ENCODE data around the gene ADD1.

Gene ADD1

GRCh38 chr4:2804449-2804972 is 39.1 kb upstream of the ADD1 start:
- no peak for DNase-seq (ENCODE audit: low read depth, low spot score)
- H3K27ac ChIP-seq: no peak overlapping the region

GRCh38 chr4:2804973-2805501 is 38.6 kb upstream of the ADD1 start:
- H3K27ac ChIP-seq: no peak overlapping the region

GRCh38 chr4:2805712-2806389 is 37.8 kb upstream of the ADD1 start:
- DNase-seq (ENCODE audit: low read depth, low spot score): no peak
- no peak overlapping the region for H3K27ac ChIP-seq

More at GRCh38 chr4:2804973-2805501, 38.6 kb upstream of the ADD1 start:
- no peak for DNase-seq (ENCODE audit: low read depth, low spot score)

- no peak overlapping the region for H3K27ac ChIP-seq
- DNase-seq (ENCODE audit: low read depth, low spot score): no peak
Observed at GRCh38 chr4:2806390-2807355, 37.0 kb upstream of the ADD1 start.

DNA sequence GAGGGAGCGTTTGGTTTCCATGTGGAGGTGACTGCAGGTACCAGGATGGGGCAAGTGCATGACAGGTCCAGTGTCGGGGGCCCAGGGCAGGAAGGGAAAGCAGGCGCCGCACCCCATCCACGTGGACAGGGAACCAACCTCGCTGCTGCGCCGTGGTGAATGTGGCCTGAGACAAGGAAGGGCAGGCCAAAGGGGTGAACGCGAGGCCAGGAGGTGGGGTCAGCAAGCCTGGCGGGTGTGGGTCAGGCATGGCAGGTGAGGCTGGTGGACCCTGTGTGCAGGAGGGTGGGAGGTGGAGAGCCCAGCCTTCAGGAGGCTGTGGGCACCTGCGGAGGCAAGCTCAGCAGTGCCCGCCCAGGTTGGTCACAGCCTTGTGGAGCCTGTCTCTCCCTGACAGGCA is 36.1 kb upstream of the ADD1 start:
- H3K27ac ChIP-seq: no peak overlapping the region
- no peak for DNase-seq (ENCODE audit: low read depth, low spot score)

- no peak for DNase-seq (ENCODE audit: low read depth, low spot score)
- no peak overlapping the region for H3K27ac ChIP-seq
Observed at GRCh38 chr4:2808001-2808400, 35.6 kb upstream of the ADD1 start.

DNA sequence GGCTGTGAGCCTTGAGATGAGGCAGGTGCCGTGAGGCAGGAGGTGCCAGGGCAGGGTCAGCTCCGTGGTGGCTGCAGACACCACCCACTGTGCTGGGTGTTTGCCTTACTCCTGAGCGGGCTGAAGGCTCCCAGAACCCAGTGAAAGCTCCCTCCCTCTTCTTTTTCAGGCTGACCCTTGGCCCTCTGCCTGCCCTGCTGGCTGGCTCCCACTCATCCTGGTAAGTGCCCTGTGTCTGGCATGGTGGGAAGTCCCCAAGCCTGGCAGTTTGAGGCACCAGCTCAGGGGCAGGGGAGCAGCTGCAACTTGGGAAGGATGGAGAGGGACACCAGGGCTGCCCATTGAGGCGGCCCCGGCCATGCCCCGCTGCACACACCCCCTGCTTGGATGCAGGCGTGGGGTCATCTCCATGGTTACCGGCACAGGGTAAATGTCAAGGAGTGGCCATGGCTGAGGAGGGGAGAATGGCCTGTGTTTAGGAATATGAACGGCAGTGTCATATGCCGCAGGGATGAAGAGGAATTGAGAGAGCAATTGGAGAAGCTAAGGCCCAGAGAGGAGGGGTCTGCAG is 33.9 kb upstream of the ADD1 start:
- DNase-seq (ENCODE audit: low read depth, low spot score): no peak
- no peak overlapping the region for H3K27ac ChIP-seq

- no peak for DNase-seq (ENCODE audit: low read depth, low spot score)
- no peak overlapping the region for H3K27ac ChIP-seq
Observed at GRCh38 chr4:2810388-2810787, 33.3 kb upstream of the ADD1 start.

- no peak for DNase-seq (ENCODE audit: low read depth, low spot score)
- no peak overlapping the region for H3K27ac ChIP-seq
Observed at GRCh38 chr4:2811830-2812611, 31.6 kb upstream of the ADD1 start.

DNA sequence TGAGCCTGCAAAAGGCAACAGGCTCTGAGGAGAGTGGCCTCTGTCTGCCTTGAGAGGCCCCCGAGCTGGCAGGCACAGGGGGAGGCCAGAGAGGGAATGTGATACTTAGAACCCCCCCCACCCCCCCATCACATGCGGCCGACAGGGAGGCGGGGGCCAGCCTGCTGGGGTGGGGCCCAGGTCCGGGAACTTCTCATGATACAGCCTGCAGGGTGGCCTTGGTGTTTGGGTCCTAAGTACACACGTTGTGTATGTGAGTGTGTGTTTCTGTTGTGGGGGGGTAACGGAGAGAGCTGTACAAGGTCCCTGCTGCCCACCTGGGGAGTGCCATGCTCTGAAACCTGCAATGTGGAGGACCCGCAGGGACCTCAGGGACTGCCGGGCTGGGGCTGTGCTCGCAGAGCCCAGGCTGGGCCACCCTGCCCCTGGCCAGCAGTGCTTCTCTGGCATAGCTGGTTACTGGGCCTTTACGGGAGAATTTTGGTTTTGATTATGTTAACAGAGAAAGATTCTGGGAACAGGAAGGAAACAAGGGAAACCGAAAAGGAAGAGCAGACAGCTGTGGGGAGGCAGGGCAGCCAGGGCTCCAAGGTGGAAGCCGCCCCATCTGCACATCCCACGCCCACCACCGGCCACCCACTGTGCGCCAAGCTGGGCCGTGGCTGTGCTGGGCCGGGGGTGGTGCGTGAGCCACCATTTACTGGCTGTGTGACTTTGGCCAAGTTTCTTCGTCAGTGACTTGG is 30.9 kb upstream of the ADD1 start:
- no peak for DNase-seq (ENCODE audit: low read depth, low spot score)
- no peak overlapping the region for H3K27ac ChIP-seq

DNA sequence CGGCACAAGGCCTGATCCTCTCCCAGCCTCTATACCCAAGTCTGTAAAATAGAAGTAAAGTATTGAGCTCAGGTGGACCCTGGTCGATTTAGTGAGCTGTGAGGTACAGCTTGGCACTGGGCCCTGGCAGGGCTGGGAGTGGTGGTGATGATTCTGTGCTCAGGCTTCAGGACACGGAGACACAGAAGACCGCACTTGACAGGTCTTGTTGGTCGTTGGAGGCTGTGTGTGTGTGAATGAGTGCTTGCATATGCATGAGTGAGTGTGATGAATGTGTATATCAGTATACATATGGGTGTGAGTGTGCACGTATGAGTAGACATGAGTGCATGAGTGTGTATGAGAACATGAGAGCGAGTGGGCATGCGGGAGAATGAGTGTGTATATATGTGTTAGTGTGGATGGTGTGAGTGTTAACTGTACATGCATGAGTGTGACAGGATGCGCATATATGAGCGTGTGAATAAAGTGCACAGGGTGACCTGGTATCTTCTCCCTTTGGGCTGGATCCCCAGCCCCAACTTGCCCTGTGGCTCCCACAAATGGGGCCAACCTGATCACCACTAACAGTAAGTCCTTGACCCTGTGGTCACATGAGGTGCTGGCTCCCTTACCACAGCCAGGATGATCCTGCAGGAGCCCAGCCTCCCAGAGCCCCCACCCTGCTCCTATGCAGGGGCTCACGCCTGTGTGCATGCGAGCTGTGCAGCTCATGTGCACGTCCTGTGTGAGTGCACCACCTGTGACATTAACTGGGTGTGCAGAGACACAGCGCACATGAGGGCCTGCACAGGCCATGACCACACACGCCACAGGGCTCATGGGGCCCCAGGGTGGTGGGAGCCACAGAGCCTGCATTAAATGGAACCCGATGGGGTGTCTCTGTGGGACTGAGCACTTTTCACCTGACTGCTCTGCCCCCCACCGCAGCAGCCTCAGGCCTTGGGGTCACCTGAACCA is 29.9 kb upstream of the ADD1 start:
- no peak overlapping the region for H3K27ac ChIP-seq

GRCh38 chr4:2814627-2815270 is 28.9 kb upstream of the ADD1 start:
- no peak overlapping the region for H3K27ac ChIP-seq
- no peak for DNase-seq (ENCODE audit: low read depth, low spot score)

More for the DNA sequence above, 29.9 kb upstream of the ADD1 start:
- no peak for DNase-seq (ENCODE audit: low read depth, low spot score)

GRCh38 chr4:2816401-2816954 is 27.2 kb upstream of the ADD1 start:
- H3K27ac ChIP-seq: no peak overlapping the region
- DNase-seq (ENCODE audit: low read depth, low spot score): no peak

DNA sequence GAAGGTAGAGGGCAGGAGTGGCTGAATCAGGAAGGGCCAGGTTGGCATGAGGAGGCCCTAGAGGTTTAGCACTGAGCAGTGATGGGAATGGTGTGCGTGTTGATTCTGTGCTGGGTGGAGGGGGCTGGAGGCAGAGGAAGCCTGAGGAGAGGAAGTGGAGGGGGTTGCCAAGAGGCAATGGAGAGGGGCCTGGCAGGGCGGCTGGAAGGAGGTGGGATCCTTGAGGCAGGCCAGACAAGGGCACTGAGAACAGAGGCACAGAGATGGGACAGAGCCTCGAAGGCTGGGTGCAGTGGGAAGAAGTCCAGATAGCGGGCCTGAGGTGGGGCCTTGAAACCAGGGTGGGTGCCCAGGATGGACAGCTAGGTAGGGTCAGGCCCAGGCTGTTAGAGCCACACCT is 26.5 kb upstream of the ADD1 start:
- H3K27ac ChIP-seq: no peak overlapping the region
- no peak for DNase-seq (ENCODE audit: low read depth, low spot score)

DNA sequence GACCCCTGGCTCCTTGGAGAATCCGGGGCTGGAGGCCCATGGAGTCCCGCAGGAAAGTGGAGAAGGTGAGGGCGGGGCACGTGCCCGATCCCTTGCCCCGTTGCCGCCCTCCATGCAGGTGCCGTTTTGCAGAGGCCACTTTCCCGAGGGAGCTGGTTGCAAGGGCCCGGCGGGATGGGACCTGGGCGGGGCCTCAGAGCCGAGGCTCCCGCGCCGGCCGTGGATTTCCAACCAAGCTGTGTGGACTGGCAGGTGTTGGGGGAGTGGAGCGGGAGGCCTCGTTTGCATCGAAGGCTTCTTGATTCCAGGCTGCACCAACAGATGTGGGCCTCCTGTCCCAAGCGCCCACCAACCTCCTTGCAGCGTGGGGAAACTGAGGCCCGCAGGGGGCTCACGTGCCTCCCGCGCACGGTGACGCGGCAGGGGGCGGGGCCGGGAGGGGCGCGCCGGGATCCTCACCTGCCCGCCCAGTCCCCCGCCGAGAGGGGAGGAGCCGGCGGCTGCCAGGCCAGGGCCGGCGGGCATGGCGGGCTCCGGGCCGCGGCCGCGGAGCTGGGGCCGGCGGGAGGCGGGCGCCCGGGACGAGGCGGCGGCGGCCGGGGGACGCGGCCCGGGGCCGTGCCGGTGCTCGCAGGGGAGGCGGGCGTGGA is 25.8 kb upstream of the ADD1 start:
- no peak for DNase-seq (ENCODE audit: low read depth, low spot score)
- no peak overlapping the region for H3K27ac ChIP-seq

GRCh38 chr4:2818351-2818939 is 25.2 kb upstream of the ADD1 start:
- no peak overlapping the region for H3K27ac ChIP-seq
- no peak for DNase-seq (ENCODE audit: low read depth, low spot score)

Measured in epithelial cell of prostate (primary cell).